RWPE1 (cell line): ENCODE results near the gene PTPRZ1.

ENCODE experiments used
- CTCF ChIA-PET: fragments of 350-600 bp; sonication (Branson Sonifier 250); formaldehyde crosslinking; extraction: SDS; loops from one replicate; lab custom pipeline; 2021; lab: Yijun Ruan, JAX
- POLR2A ChIA-PET: fragments of 400-600 bp; formaldehyde crosslinking; extraction: SDS; loops from one replicate; lab custom pipeline; 2020; ENCODE audit warnings: antibody characterized with exemption; ENCODE audit not compliant: low non-redundant PET; lab: Yijun Ruan, JAX
- DNase-seq: peaks from one replicate; pipeline ENCODE4 v3.0.0; 2012; ENCODE audit warnings: low spot score
- H3K27ac ChIP-seq: fragments of 450-650 bp; 2 replicates; pipeline ENCODE4 v1.5.1; 2017
- CTCF ChIP-seq: fragments of 450-650 bp; conservative IDR thresholded peaks from 2 replicates; pipeline ENCODE4 v1.5.1; 2017; ENCODE audit warnings: low read depth, mild to moderate bottlenecking

PTPRZ1 gene

DNA sequence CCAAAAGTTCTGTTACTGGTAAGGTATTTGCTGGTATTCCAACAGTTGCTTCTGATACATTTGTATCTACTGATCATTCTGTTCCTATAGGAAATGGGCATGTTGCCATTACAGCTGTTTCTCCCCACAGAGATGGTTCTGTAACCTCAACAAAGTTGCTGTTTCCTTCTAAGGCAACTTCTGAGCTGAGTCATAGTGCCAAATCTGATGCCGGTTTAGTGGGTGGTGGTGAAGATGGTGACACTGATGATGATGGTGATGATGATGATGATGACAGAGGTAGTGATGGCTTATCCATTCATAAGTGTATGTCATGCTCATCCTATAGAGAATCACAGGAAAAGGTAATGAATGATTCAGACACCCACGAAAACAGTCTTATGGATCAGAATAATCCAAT, 140.1 kb downstream of the PTPRZ1 start:
- no peak for TF ChIP-seq CTCF
- no peak overlapping the region for H3K27ac ChIP-seq
- CTCF ChIA-PET = no interaction called here
- POLR2A ChIA-PET = no interaction called here
- DNase-seq = no peak

GRCh38 chr7:122013630-122014029, 140.7 kb downstream of the PTPRZ1 start:
- no peak for DNase-seq
- no peak for TF ChIP-seq CTCF
- no peak overlapping the region for H3K27ac ChIP-seq
- POLR2A ChIA-PET = no interaction called here
- CTCF ChIA-PET = no interaction called here

- no peak for TF ChIP-seq CTCF
- POLR2A ChIA-PET = no interaction called here
- no peak for DNase-seq
- CTCF ChIA-PET = no interaction called here
- no peak overlapping the region for H3K27ac ChIP-seq
Observed at GRCh38 chr7:122014697-122015096, 141.7 kb downstream of the PTPRZ1 start.

DNA sequence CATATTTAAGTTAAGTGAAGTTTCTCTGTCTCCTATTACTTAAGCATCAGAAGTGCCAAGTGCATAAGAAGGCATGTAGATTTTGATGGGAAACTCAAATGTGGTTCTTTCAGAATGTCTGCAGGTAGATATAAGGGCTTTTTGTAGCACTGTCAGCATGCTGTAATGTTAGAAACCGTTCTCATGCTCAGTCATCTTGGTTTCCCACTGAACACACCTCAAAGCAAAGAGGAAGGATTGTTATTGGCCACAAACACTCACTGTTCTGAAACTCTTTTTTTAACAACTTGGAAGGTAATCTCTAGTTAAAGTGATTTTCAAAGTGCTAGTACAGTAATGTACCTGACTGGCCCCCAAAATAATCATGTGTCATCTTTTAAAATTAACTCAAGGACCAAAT, 145.1 kb downstream of the PTPRZ1 start:
- ChIA-PET POLR2A (no interaction called here), CTCF (no interaction called here)
- DNase-seq = no peak
- no peak for TF ChIP-seq CTCF
- no peak overlapping the region for H3K27ac ChIP-seq

- ChIA-PET CTCF (no interaction called here), POLR2A (no interaction called here)
- no peak for TF ChIP-seq CTCF
- no peak overlapping the region for H3K27ac ChIP-seq
- DNase-seq = no peak
Observed at GRCh38 chr7:122027058-122027457, 154.1 kb downstream of the PTPRZ1 start.

- DNase-seq = no peak
- no peak for TF ChIP-seq CTCF
- POLR2A ChIA-PET = no interaction called here
- H3K27ac ChIP-seq = no peak overlapping the region
- CTCF ChIA-PET = no interaction called here
Observed at GRCh38 chr7:122033641-122034040, 160.7 kb downstream of the PTPRZ1 start.

DNA sequence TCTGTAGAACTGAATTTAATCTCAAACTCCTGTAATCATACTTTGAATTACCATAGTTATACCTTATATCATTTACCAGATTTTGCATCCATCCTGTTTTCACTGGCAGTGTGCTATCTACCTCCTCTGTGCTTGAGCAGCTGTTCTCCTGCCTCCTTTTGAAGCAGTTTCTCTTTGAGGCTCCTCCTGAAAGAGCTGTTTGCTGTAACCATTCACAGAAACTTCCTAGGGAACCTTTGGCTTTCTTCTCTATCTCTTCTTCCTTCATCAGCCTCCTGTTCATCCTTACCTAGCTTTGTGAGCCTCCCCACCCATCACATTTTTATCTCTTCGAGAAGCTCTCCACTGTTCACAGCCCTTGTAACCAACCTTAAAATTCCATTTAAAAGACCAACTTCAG, 162.9 kb downstream of the PTPRZ1 start:
- no peak overlapping the region for H3K27ac ChIP-seq
- DNase-seq = no peak
- ChIA-PET POLR2A (no interaction called here), CTCF (no interaction called here)
- no peak for TF ChIP-seq CTCF
